ENCODE measurements around the gene ARHGAP42. TPM values are rescaled to one million over a fixed set of nuclear protein-coding genes. Genes with fewer than 3 reads are reported as not detected.

Gene ARHGAP42
- total RNA-seq, 4 donors from 2014 or later, result 21.8 to 55.7 (median 35.9) TPM

DNA sequence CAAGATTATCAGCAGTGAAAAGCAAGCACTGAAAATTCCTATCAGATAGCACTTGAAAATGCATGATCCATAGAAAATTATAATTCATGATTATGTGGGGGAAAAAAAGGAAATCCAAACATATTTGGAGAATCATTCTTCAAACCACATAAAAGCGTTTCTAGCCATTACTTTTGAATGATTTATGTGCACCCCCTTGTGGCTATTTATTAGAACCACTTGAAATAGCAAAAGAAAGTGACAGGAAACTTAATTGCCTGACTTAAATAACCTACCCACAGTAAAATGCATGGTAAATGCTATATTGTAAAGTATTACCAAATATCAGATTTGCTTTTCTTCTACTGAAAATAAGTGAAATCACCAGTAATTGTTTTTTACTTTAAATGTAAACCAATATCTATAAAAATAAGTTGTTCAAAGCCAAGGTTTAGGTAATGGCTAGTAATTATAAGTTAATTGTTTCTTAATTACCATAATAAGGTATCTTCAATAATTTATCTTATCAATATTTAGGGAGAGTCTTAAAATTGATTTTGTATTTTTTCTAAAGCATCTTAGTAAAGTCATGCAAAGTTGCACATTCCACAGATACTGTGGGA is 168.5 kb downstream of the ARHGAP42 start:
- Histone ChIP-seq H3K36me3 (no peaks in the 10 kb centered on the region), H3K27me3 (no peaks in the 10 kb centered on the region), H3K9me3 (no peaks in the 10 kb centered on the region), H3K27ac (no peak overlapping the region), H3K4me1 (peaks cover 0 to 3% of the 10 kb centered on the region in 2 donors), H3K4me3 (replicated peaks in 1 of 3) (no peak overlapping the region)
- 2 to 4% methylated on average over 1 of the region's 1 CpG for WGBS, 2 donors
- intact Hi-C loops (cut with DNase I), result loop anchor here (2.0 to 5.0 kb wide), 2 partner anchors 72 to 169 kb away; partner anchors contain the start of gene ARHGAP42
- TF ChIP-seq POLR2A (IDR thresholded peaks at IDR 0.05), result no peak
- TF ChIP-seq, protein P1, sequence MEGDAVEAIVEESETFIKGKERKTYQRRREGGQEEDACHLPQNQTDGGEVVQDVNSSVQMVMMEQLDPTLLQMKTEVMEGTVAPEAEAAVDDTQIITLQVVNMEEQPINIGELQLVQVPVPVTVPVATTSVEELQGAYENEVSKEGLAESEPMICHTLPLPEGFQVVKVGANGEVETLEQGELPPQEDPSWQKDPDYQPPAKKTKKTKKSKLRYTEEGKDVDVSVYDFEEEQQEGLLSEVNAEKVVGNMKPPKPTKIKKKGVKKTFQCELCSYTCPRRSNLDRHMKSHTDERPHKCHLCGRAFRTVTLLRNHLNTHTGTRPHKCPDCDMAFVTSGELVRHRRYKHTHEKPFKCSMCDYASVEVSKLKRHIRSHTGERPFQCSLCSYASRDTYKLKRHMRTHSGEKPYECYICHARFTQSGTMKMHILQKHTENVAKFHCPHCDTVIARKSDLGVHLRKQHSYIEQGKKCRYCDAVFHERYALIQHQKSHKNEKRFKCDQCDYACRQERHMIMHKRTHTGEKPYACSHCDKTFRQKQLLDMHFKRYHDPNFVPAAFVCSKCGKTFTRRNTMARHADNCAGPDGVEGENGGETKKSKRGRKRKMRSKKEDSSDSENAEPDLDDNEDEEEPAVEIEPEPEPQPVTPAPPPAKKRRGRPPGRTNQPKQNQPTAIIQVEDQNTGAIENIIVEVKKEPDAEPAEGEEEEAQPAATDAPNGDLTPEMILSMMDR (IDR thresholded peaks at IDR 0.05), result peak; percentile 27 to 82 (median 58)
- no peak for DNase-seq

DNA sequence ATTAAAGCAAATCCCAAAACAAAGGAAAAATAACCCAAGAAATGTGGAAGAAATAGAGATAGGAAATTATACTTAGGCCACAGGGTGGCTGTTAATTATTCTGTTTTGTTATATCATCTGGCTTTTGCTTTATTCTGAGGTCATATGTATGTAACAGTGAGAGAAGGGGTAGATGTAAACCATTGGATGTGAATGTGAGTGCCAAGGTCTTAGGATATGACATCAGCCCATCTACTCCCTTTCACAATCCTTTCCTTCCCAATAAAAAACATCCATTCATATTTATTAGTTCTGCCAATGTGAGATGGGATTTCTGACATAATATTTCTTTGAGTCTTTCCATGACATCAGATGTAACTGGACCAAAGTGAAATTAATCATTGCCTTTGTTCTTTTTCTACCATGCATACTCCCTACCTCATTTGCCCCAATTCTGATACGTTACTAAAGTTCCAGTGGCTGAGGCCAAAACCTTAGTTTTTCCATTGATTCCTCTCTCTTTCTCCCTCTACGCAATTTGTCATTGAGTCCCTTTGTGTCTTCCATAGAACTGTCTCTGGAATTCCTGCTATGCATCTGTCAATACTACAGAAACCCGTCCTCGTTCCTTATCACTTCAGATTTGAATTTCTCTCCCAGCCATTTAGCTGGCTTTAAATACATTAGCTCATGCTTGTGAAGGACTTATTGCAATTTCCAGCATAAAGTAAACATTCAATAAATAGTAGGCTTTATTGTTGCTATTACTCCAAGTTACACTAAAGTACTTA is 170.3 kb downstream of the ARHGAP42 start:
- Histone ChIP-seq H3K4me1 (peaks cover 0 to 3% of the 10 kb centered on the region in 2 donors), H3K27ac (no peak overlapping the region), H3K27me3 (no peaks in the 10 kb centered on the region), H3K4me3 (replicated peaks in 1 of 3) (no peak overlapping the region), H3K36me3 (no peaks in the 10 kb centered on the region), H3K9me3 (no peaks in the 10 kb centered on the region)
- 85 to 92% methylated on average over 4 of the region's 4 CpGs for WGBS, 2 donors
- intact Hi-C loops (cut with DNase I), result loop anchor here (5.0 kb wide), 1 partner anchor 70 kb away; no protein-coding TSS in a partner anchor
- no peak for DNase-seq
- TF ChIP-seq, protein P1 (IDR thresholded peaks at IDR 0.05), result no peak
- no peak for TF ChIP-seq POLR2A (IDR thresholded peaks at IDR 0.05)

DNA sequence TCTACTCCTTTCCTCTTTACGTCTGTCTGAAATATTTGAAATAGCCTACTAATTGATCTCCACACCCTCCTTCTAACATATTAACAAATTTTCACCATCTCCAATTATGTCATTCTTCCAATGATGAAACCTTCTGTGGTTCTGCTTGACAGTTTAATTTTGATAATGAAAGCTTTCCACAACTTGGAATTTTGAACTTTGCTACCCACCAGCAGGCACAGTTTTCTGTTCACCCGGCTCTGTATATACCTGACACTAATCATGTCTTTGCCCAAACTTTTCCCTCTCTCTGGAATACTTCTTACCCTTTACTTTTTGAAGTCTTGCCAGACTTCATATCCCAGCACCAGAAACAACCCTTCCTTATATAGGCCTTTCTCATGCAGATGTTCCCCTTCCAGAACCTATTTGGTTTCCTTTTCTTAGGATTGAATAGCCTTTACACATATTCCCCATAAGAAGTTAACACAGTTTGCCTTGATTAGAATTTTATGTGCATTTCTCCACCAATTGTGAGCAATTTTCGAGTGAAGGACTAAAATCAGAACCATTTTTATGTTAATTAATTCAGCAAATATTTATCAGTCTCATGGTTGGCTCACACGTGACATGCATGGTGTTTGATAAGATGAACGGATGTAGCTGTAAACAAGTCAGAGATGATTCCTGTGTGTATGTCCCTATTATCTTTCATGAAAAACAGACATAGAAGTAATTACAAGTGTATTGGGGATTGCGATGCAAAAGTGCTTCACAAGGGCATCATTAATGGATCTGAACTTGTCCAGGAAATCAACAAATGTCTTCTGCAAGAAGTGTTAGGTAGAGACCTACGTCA is 173.4 kb downstream of the ARHGAP42 start:
- TF ChIP-seq, protein P1 (IDR thresholded peaks at IDR 0.05), result no peak
- TF ChIP-seq POLR2A (IDR thresholded peaks at IDR 0.05), result no peak
- no peak overlapping the region for H3K27ac ChIP-seq
- peaks cover 8 to 9% of the 10 kb centered on the region in 2 donors for H3K4me1 ChIP-seq
- intact Hi-C loops (cut with DNase I), result no loop called here
- 94 to 95% methylated on average over 7 of the region's 7 CpGs for WGBS, 2 donors
- H3K9me3 ChIP-seq, result no peaks in the 10 kb centered on the region
- no peaks in the 10 kb centered on the region for H3K27me3 ChIP-seq
- H3K4me3 ChIP-seq (replicated peaks in 1 of 3), result no peak overlapping the region
- no peaks in the 10 kb centered on the region for H3K36me3 ChIP-seq
- no peak for DNase-seq

DNA sequence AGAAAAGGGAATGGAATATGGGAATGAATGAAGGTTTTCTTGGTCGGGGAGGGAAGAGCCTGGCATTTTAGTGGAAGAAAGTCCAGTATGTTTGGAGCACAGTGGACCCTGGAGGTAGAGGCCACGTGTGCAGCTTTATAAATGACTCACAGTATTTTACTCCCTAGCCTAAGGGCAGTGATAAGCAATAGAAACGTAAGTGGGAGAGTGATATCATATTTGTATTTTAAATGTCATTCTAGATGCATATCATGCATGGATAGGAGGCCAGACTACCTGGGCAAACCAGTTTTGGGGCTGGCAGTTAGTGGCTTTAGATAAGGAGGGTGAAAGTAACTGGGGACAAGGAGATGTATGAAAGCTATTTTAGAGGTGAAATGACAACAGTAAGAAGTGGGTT is 174.1 kb downstream of the ARHGAP42 start:
- Histone ChIP-seq H3K4me3 (replicated peaks in 1 of 3) (no peak overlapping the region), H3K36me3 (no peaks in the 10 kb centered on the region), H3K4me1 (peaks cover 8 to 9% of the 10 kb centered on the region in 2 donors), H3K27ac (no peak overlapping the region), H3K27me3 (no peaks in the 10 kb centered on the region), H3K9me3 (no peaks in the 10 kb centered on the region)
- WGBS, 2 donors, result 90 to 93% methylated on average over 3 of the region's 3 CpGs
- intact Hi-C loops (cut with DNase I), result no loop called here
- TF ChIP-seq POLR2A (IDR thresholded peaks at IDR 0.05), result no peak
- TF ChIP-seq, protein P1 (IDR thresholded peaks at IDR 0.05), result no peak
- DNase-seq, result no peak
